CD14-positive monocyte (primary cell): ENCODE results near the gene EPN1. TPM values are rescaled to one million over a fixed set of nuclear protein-coding genes. Genes with fewer than 3 reads are reported as not detected.
A peak's percentile ranks its signal among the peaks of the same experiment; 100 is the strongest.
"Not testable (repeated sequence)": the region's sequence is repeated elsewhere in the genome, so short reads cannot be mapped to it uniquely, and the experiment has no call there.

Source experiments
- DNase-seq, 3 donors: peaks; one replicate each; pipeline ENCODE4 v3.0.0-alpha.2; 2011 to 2022
- H2AFZ ChIP-seq: 2 replicates; pipeline ENCODE4 v1.6.0; 2012; ENCODE audit warnings: mild to moderate bottlenecking, low read depth, low read length, inconsistent platforms; ENCODE audit not compliant: insufficient read depth, poor library complexity, severe bottlenecking
- H3K27ac ChIP-seq, 2 donors: 1 replicate in 1 of 2; 2 replicates in 1 of 2; pipeline ENCODE4 v1.5.1; 2012 to 2013; ENCODE audit warnings: low read length in 2 of 2, control low read depth in 1 of 2, inconsistent platforms in 1 of 2, low read depth in 1 of 2, mild to moderate bottlenecking in 1 of 2
- H3K27me3 ChIP-seq, 2 donors: one replicate each; pipeline versions ENCODE4 v1.6.0 to v1.6.1; 2011 to 2013; ENCODE audit warnings: low read length in 2 of 2; ENCODE audit not compliant: control insufficient read depth in 2 of 2, insufficient read depth in 2 of 2
- H3K36me3 ChIP-seq, 2 donors: replicated peaks in 1 of 2; 1 replicate in 1 of 2; 2 replicates in 1 of 2; pipeline versions ENCODE4 v1.5.1 to v1.6.1; 2012 to 2013; ENCODE audit warnings: low read length in 2 of 2, control low read depth in 1 of 2, inconsistent platforms in 1 of 2, mild to moderate bottlenecking in 1 of 2; ENCODE audit not compliant: insufficient read depth in 2 of 2, control insufficient read depth in 1 of 2
- H3K4me1 ChIP-seq, 2 donors: 1 replicate in 1 of 2; 2 replicates in 1 of 2; pipeline versions ENCODE4 v1.5.1 to v1.6.1; 2012 to 2013; ENCODE audit warnings: low read length in 2 of 2, control low read depth in 1 of 2, inconsistent platforms in 1 of 2, mild to moderate bottlenecking in 1 of 2, moderate library complexity in 1 of 2; ENCODE audit not compliant: insufficient read depth in 2 of 2, control insufficient read depth in 1 of 2
- H3K4me2 ChIP-seq: replicated peaks from 2 replicates; pipeline ENCODE3; 2012; ENCODE audit warnings: low read length, moderate library complexity, mild to moderate bottlenecking; ENCODE audit not compliant: poor library complexity, severe bottlenecking; ENCODE audit errors: extremely low read depth
- H3K4me3 ChIP-seq, 3 experiments: fragments of 200-600 bp in 1 of 3; sonication (generic) in 1 of 3; replicated peaks in 1 of 3; 1 replicate in 2 of 3; 2 replicates in 1 of 3; pipeline ENCODE4 v1.5.1; 2011 to 2013; ENCODE audit warnings: low read length in 3 of 3, mild to moderate bottlenecking in 3 of 3, control low read depth in 2 of 3, low read depth in 2 of 3, inconsistent platforms in 1 of 3, moderate library complexity in 1 of 3
- H3K79me2 ChIP-seq: 2 replicates; pipeline ENCODE4 v1.6.0; 2012; ENCODE audit warnings: mild to moderate bottlenecking, control low read depth, inconsistent platforms, low read length, moderate library complexity; ENCODE audit not compliant: insufficient read depth
- H3K9ac ChIP-seq: 2 replicates; pipeline ENCODE4 v1.6.0; 2017; ENCODE audit warnings: low read length, mild to moderate bottlenecking; ENCODE audit not compliant: insufficient read depth, poor library complexity, severe bottlenecking
- H3K9me3 ChIP-seq, 2 donors: replicated peaks in 1 of 2; 1 replicate in 1 of 2; 2 replicates in 1 of 2; pipeline versions ENCODE4 v1.5.1 to v1.6.1; 2012 to 2013; ENCODE audit warnings: low read length in 2 of 2, control low read depth in 1 of 2; ENCODE audit not compliant: control insufficient read depth in 1 of 2, insufficient read depth in 1 of 2
- H4K20me1 ChIP-seq: 2 replicates; pipeline ENCODE4 v1.6.0; 2012; ENCODE audit warnings: mild to moderate bottlenecking, low read length, control low read depth, moderate library complexity; ENCODE audit not compliant: insufficient read depth
- H3K27ac Mint-ChIP-seq, 7 donors: one replicate each; pipeline ENCODE4 v1.8.0; 2020; ENCODE audit warnings: mild to moderate bottlenecking in 7 of 7, mixed read lengths in 7 of 7, moderate library complexity in 6 of 7, inconsistent platforms in 2 of 7
- H3K27me3 Mint-ChIP-seq, 3 donors: one replicate each; pipeline ENCODE4 v1.8.0; 2021 to 2022; ENCODE audit warnings: low read depth in 3 of 3, mild to moderate bottlenecking in 3 of 3, mixed read lengths in 3 of 3, moderate library complexity in 3 of 3, inconsistent platforms in 1 of 3
- H3K36me3 Mint-ChIP-seq, 2 donors: one replicate each; pipeline ENCODE4 v1.8.0; 2020; ENCODE audit warnings: mixed read lengths in 2 of 2, inconsistent platforms in 1 of 2, mild to moderate bottlenecking in 1 of 2
- H3K4me1 Mint-ChIP-seq: one replicate; pipeline ENCODE4 v1.8.0; 2020; ENCODE audit warnings: mild to moderate bottlenecking, mixed read lengths
- H3K4me3 Mint-ChIP-seq, 2 donors: one replicate each; pipeline ENCODE4 v1.8.0; 2020; ENCODE audit warnings: mild to moderate bottlenecking in 2 of 2, mixed read lengths in 2 of 2, moderate library complexity in 1 of 2
- H3K9me3 Mint-ChIP-seq, 7 donors: one replicate each; pipeline ENCODE4 v1.8.0; 2020 to 2022; ENCODE audit warnings: mixed read lengths in 7 of 7, mild to moderate bottlenecking in 6 of 7, moderate library complexity in 6 of 7, inconsistent platforms in 2 of 7
- CTCF ChIP-seq: fragments of 200-600 bp; IDR thresholded peaks from one replicate; pipeline ENCODE4 v1.8.0; 2022; ENCODE audit warnings: antibody characterized with exemption, mild to moderate bottlenecking
- WGBS: methylation state at CpG from one replicate; pipeline ENCODE4 v1.1.5; 2013; ENCODE audit warnings: missing lambda C conversion rate; ENCODE audit not compliant: insufficient coverage; 5-methylcytosine and 5-hydroxymethylcytosine counted together
- intact Hi-C, 2 donors: fragments of 100-400 bp; cut with micrococcal nuclease; formaldehyde crosslinking; loops; one replicate each; pipeline versions ENCODE4 v1.15.0 to v1.15.1; 2023
- polyA plus RNA-seq, 3 donors: library from polyadenylated mRNA; depleted of rRNA in 1 of 3; unstranded in 2 of 3; stranded (reverse) in 1 of 3; fragments of 300-500 nt in 2 of 3; fragments of >200 nt in 1 of 3; fragmentation: Illumina TruSeq in 2 of 3; gene quantifications; 1 replicate in 2 of 3; 2 replicates in 1 of 3; pipeline ENCODE4 v1.2.3, GENCODE V29; 2012 to 2021

The EPN1 gene
- polyA plus RNA-seq, 3 donors = 18.7 to 75.2 (median 19.2) TPM

DNA sequence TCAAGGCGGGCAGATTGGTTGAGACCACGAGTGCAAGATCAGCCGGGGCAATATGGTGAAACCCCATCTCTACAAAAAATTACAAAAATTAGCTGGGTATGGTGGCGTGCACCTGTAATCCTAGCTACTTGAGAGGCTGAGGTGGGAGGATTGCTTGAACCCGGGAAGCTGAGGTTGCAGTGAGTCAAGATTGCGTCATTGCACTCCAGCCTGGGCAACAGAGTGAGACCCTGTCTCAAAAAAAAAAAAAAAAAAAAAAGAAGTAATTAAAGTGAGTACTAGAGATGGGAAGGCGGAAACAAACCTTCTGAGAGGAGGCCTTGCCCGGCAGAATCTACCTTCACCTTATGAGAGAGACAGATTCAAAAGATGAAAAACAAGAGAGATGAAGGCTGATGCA is 48.5 kb downstream of the EPN1 start:
- Histone ChIP-seq H3K4me3 (no peak overlapping the region), H3K79me2 (no peaks in the 10 kb centered on the region), H3K27me3 (no peaks in the 10 kb centered on the region), H3K27ac (no peak overlapping the region), H3K9me3 (peaks cover 23 to 30% of the 10 kb centered on the region in 2 donors), H3K4me2 (no peak overlapping the region), H4K20me1 (no peaks in the 10 kb centered on the region), H2AFZ (no peak overlapping the region), H3K4me1 (no peaks in the 10 kb centered on the region), H3K36me3 (no peaks in the 10 kb centered on the region), H3K9ac (no peak overlapping the region)
- H3K9me3 Mint-ChIP-seq = peaks cover 16 to 38% (median 33%) of the 10 kb centered on the region in 7 donors
- no peak overlapping the region for H3K27ac Mint-ChIP-seq
- TF ChIP-seq CTCF = no peak
- H3K4me1 Mint-ChIP-seq = no peaks in the 10 kb centered on the region
- no peak overlapping the region for H3K4me3 Mint-ChIP-seq
- H3K36me3 Mint-ChIP-seq = no peaks in the 10 kb centered on the region
- no peak for DNase-seq
- intact Hi-C loops = no loop called here
- H3K27me3 Mint-ChIP-seq = peaks cover 2 to 3% (median 2%) of the 10 kb centered on the region in 3 donors
- WGBS = no CpG with 5 or more reads among the region's 8 CpGs

- H3K4me1 Mint-ChIP-seq, H3K4me1 ChIP-seq, H4K20me1 ChIP-seq, H3K9ac ChIP-seq, H3K27ac ChIP-seq, H3K27me3 Mint-ChIP-seq, H2AFZ ChIP-seq, intact Hi-C loops, H3K36me3 Mint-ChIP-seq, H3K9me3 ChIP-seq, H3K36me3 ChIP-seq, H3K79me2 ChIP-seq, H3K4me3 ChIP-seq, H3K27me3 ChIP-seq, H3K4me2 ChIP-seq, DNase-seq, H3K4me3 Mint-ChIP-seq: not testable (repeated sequence)
- Mint-ChIP-seq H3K27ac (peak overlapping the region in 1 of 7 donors; percentile 26), H3K9me3 (peaks cover 11 to 32% (median 24%) of the 10 kb centered on the region in 7 donors)
- WGBS = no CpG with 5 or more reads among the region's 2 CpGs
Observed at GRCh38 chr19:55730378-55730777, 55.4 kb downstream of the EPN1 start.
